Cardiac muscle cell (in vitro differentiated cells and primary cell): Measurements from ENCODE around the gene TUT1. TPM values are rescaled to one million over a fixed set of nuclear protein-coding genes. Genes with fewer than 3 reads are reported as not detected.
"Not testable (repeated sequence)": the region's sequence is repeated elsewhere in the genome, so short reads cannot be mapped to it uniquely, and the experiment has no call there.

Experiments used
- DNase-seq, 2 donors: peaks; one replicate each; pipeline versions ENCODE4 v3.0.0 to v3.0.0-alpha.2; 2010 to 2017; ENCODE audit warnings: low read depth in 1 of 2, low spot score in 1 of 2
- H3K27ac ChIP-seq: fragments of 200-600 bp; sonication (generic); 2 replicates; pipeline ENCODE4 v1.5.1; 2016
- H3K27me3 ChIP-seq: fragments of 200-600 bp; sonication (generic); 2 replicates; pipeline ENCODE4 v1.6.0; 2016; ENCODE audit warnings: control low read depth
- H3K36me3 ChIP-seq: fragments of 200-600 bp; sonication (generic); 2 replicates; pipeline ENCODE4 v1.5.1; 2016; ENCODE audit warnings: control low read depth
- H3K4me1 ChIP-seq: fragments of 200-600 bp; sonication (generic); 2 replicates; pipeline ENCODE4 v1.8.1; 2017; ENCODE audit warnings: low read depth, mild to moderate bottlenecking, mixed run types
- H3K4me3 ChIP-seq: fragments of 200-600 bp; sonication (generic); 2 replicates; pipeline ENCODE4 v1.5.1; 2016; ENCODE audit warnings: mild to moderate bottlenecking
- H3K9me3 ChIP-seq: fragments of 200-600 bp; sonication (generic); 2 replicates; pipeline ENCODE4 v1.5.1; 2017; ENCODE audit warnings: low read depth, mild to moderate bottlenecking, control low read depth
- CTCF ChIP-seq: IDR thresholded peaks from 2 replicates; pipeline ENCODE4 v1.5.1; 2012; ENCODE audit warnings: low read depth, mild to moderate bottlenecking, low read length
- polyA plus RNA-seq: library from polyadenylated mRNA; unstranded; fragments of >200 nt; fragmentation: Nextera tagmentation; extraction: Ambion mirVana; gene quantifications from 2 replicates; pipeline ENCODE4 v1.2.1, GENCODE V29; 2016
- total RNA-seq: library from RNA; depleted of rRNA; stranded (reverse); fragments of >200 nt; gene quantifications from 2 replicates; pipeline ENCODE4 v1.2.3, GENCODE V29; 2016

Gene TUT1
- total and polyA plus RNA-seq, 2 experiments from 2014 or later, result 18.7 to 29.1 TPM

DNA sequence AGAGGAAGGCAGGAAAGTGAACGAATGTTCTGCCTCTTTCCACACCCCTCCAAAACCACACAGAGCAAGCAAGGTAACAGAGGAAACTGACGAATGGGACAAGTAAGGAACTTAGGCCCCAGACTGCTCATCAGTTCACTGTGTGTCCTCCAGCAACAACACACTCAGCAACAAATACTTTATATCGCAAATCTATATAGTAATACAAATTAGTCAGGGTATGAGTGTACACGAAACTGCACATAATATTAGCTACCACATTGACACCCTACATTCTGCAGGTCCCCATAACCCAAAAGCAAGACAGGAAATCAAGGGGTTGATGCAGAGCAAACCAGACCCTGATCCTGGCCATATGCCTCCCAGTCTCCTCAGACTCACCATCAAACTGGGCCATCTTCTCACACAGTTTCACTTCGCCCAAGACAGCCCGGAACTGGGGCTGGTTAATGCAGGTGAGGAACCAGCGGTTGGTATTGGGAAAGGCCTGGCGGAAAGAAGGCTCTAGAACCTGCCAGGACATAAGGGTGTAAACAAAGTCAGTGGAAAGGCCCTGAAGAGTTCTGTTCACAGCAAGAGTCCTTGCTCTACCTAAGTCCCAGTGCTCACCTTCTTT, 24.2 kb downstream of the TUT1 start:
- Histone ChIP-seq H3K9me3 (no peaks in the 10 kb centered on the region), H3K4me1 (peaks cover 2% of the 10 kb centered on the region), H3K27ac (no peak overlapping the region), H3K27me3 (no peaks in the 10 kb centered on the region), H3K36me3 (peaks cover 82% of the 10 kb centered on the region), H3K4me3 (no peak overlapping the region)
- DNase-seq, result no peak
- no peak for TF ChIP-seq CTCF

- Histone ChIP-seq H3K9me3 (no peaks in the 10 kb centered on the region), H3K4me3 (no peak overlapping the region), H3K27ac (no peak overlapping the region), H3K27me3 (no peaks in the 10 kb centered on the region), H3K36me3 (peaks cover 76% of the 10 kb centered on the region), H3K4me1 (peaks cover 8% of the 10 kb centered on the region)
- TF ChIP-seq CTCF, result no peak
- DNase-seq, result no peak
Observed at GRCh38 chr11:62566247-62566646, 25.1 kb downstream of the TUT1 start.

- DNase-seq, result no peak
- peaks cover 67% of the 10 kb centered on the region for H3K36me3 ChIP-seq
Observed at GRCh38 chr11:62565100-62565802, 26.1 kb downstream of the TUT1 start.

GRCh38 chr11:62561677-62562230, 29.6 kb downstream of the TUT1 start:
- Histone ChIP-seq H3K36me3 (peaks cover 48% of the 10 kb centered on the region), H3K27ac (peak overlapping the region; percentile 98), H3K4me1 (peaks cover 11% of the 10 kb centered on the region)
- H3K27me3 ChIP-seq, DNase-seq, H3K9me3 ChIP-seq, H3K4me3 ChIP-seq: not testable (repeated sequence)

More at GRCh38 chr11:62565100-62565802, 26.1 kb downstream of the TUT1 start:
- TF ChIP-seq CTCF, result no peak
- Histone ChIP-seq H3K4me1 (peaks cover 9% of the 10 kb centered on the region), H3K27ac (peak overlapping the region; percentile 18), H3K27me3 (no peaks in the 10 kb centered on the region), H3K9me3 (no peaks in the 10 kb centered on the region), H3K4me3 (no peak overlapping the region)

DNA sequence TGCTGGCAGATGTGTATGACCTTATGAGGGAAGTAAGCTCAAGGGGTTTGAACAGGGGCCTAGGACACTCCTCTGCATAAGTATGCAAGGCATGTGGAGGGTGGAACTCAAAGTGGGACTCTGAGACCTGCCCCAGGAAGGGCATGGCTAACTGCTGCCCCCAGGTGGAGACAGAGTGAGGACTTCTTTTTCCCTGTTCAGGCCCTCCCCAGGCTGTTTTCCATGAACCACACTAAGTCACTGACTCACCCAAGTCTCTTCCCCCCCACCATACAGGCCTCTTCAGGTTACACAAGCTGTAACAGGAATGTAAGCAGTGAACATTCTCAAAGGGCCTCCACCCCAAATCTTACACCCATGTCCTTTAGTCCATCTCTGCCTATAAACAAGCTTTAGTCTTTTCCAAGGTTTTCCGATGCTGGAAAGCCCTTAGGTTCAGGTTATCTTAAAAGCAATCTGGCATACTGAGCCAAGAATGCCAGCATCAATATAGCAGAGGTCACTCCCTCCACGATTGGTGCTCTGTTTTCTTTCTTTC, 30.7 kb downstream of the TUT1 start:
- peak overlapping the region; percentile 98 for H3K27ac ChIP-seq
- H3K4me3 ChIP-seq, result no peak overlapping the region
- peak; percentile 92 for TF ChIP-seq CTCF
- H3K9me3 ChIP-seq, result no peaks in the 10 kb centered on the region
- H3K4me1 ChIP-seq, result peaks cover 16% of the 10 kb centered on the region
- peaks cover 36% of the 10 kb centered on the region for H3K36me3 ChIP-seq
- no peaks in the 10 kb centered on the region for H3K27me3 ChIP-seq
- DNase-seq, result peak; percentile 95 to 98

GRCh38 chr11:62559626-62560025, 31.7 kb downstream of the TUT1 start:
- H3K27me3 ChIP-seq, DNase-seq, H3K9me3 ChIP-seq, H3K4me3 ChIP-seq: not testable (repeated sequence)
- Histone ChIP-seq H3K27ac (peak overlapping the region; percentile 98), H3K36me3 (peaks cover 30% of the 10 kb centered on the region), H3K4me1 (peaks cover 18% of the 10 kb centered on the region)
